Endometrium (tissue), 2 donors: ENCODE measurements around the gene DND1.
"Not testable (repeated sequence)": the region's sequence is repeated elsewhere in the genome, so short reads cannot be mapped to it uniquely, and the experiment has no call there.

Experiments
- FAIRE-seq: peaks from 2 replicates; lab custom pipeline; 2012; peaks lifted over from hg19 to GRCh38; lab: Jason Lieb, UNC
- donor health status: control.
- donor health status: control.

DND1 gene

GRCh38 chr5:140672455-140673186, 755 bp downstream of the DND1 start:
- FAIRE-seq = no peak

DNA sequence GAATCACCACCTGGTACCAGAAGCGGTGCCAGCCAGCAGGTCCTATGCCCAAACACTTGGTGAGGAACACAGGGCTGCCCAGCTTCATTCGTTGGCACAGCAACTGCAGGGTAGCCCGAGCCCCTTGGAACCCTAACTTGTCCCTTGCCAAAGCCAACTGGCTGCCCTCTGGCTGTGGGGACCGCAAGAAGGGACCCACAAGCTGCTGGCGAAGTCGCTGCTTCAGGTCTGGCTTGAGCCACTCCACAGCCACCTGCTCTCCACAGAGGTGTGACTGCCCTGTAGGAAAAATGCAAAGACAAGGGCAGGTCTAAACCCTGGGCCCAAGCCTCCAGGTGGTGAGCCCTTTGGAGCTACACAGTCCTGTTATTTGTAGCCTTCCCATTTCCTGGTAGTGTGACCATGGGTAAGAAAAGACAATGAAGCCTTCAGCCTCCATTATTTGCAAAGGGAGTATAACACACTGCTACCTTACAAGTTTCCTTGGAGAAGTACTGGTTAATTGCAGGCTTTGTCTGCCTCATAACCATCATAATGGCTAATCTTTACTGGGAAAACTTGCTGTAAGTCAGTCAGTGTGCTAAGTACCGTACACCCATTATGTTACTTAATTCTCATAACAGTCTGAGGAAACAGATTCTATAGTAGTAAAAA, 1.8 kb downstream of the DND1 start:
- no peak for FAIRE-seq

DNA sequence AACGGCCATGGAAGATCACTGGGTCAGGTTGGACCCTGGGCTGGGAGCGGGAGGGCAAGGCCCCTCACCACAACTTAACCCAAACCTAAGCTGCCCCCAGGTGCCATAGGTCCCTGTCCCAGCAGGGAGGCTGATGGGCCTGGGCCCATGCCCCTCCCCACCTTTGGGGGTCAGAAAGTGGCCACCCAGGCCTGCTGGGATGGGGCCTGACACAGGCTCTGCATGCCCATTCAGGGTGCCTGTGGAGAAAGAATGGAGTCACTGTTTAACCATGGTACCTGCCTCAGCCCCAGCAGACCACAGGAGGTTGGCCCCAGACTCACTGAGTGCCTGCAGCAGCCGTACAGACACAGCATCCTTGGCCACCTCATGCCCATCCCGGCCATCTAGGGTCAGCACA, 2.3 kb downstream of the DND1 start:
- not testable (repeated sequence) for FAIRE-seq

DNA sequence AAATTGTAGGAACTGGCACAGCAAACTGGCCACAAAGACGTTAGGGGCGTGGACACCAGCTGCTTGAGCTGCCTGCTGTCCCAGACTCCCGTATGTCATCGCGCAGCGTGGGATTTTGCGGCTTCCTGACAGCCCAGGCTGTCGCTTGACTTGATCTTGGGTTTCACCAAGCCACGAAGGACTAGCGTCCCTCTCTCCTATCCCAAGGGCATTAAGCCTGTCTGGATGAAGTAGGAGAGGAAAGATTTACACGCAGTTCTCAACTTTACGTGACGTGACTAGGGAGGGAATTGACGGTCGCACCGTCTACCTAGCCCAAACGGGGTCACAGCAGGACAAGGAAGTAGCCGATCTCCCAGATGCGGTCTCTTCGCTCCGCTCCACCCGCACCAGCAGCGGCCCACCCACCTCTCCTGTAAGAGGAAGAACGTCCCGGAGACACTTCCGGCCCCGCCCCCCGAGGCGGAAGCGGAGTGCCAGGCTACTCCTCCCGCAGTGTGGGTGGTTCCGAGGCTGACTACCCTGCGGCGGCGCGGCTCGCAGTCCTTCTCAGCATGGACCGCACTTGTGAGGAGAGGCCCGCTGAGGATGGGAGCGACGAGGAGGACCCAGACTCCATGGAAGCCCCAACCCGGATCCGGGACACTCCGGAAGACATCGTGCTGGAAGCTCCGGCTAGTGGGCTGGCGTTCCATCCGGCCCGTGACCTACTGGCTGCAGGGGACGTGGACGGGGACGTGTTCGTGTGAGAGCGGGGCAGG, 8.8 kb downstream of the DND1 start, which contains the start of gene WDR55:
TSS of gene WDR55 (plus strand) at position 546 of the 761 bp plus-strand sequence. CDS start at position 555, 9 bp downstream.
- peak; percentile 80 for FAIRE-seq

- no peak for FAIRE-seq
These were observed 9.4 kb downstream of the DND1 start for GRCh38 chr5:140664030-140664358.

DNA sequence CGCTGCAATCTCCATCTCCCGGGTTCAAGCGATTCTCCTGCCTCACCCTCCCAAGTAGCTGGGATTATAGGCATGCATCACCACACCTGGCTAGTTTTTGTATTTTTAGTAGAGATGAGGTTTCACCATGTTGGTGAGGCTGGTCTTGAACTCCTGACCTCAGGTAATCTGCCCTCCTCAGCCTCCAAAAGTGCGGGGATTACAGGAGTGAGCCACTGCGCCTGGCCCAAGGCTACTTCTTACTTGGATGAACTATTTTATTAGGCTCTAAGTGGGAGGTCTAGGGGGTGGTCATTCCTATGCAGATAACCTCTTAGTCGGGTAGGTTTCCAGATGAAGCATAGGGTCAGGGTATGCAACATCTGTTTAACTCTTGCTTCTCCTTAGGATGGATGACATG, 13.0 kb downstream of the DND1 start:
- not testable (repeated sequence) for FAIRE-seq

DNA sequence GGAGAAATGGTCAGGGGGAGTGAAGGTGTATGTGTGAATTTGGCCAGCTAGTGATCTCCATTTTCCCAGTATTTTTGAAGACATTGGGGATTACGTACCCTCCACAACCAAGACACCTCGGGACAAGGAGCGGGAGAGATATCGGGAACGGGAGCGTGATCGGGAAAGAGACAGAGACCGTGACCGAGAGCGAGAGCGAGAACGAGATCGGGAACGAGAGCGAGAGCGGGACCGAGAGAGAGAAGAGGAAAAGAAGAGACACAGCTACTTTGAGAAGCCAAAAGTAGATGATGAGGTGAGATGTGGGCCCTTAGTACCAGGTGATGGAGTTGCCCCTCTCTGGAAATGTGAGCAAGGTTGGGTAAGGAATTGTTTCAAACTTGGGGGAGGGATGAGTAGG, 14.5 kb downstream of the DND1 start:
- FAIRE-seq = no peak

- no peak for FAIRE-seq
These were observed 26.3 kb downstream of the DND1 start for GRCh38 chr5:140647042-140647419.

DNA sequence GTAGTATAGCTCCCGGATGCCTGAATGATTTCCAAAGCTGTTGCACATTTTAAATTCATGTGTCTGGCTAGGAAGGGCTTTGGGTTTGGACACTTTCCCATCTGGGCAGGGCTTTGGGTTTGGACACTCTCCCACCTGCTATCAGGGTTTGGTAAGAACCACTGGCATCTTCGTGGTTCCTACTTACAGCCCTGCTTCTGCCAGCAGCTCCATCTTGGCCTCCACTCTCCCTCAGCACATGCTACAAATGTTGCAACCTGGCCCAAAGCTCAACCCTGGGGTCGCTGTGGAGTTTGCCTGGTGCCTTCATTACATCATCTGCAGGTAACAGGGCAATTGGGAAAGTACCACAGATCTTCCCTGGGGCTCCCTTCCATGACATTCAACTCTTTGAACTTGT, 30.7 kb downstream of the DND1 start:
- no peak for FAIRE-seq

- no peak for FAIRE-seq
These were observed 31.7 kb downstream of the DND1 start for GRCh38 chr5:140641716-140642115.

GRCh38 chr5:140639148-140639981, 34.0 kb downstream of the DND1 start, which contains the start of gene TMCO6:
TSS of gene TMCO6 (plus strand) at chr5:140639451. CDS start at chr5:140639528, 77 bp downstream.
- no peak for FAIRE-seq

GRCh38 chr5:140638898-140639147, 34.6 kb downstream of the DND1 start:
- not testable (repeated sequence) for FAIRE-seq

DNA sequence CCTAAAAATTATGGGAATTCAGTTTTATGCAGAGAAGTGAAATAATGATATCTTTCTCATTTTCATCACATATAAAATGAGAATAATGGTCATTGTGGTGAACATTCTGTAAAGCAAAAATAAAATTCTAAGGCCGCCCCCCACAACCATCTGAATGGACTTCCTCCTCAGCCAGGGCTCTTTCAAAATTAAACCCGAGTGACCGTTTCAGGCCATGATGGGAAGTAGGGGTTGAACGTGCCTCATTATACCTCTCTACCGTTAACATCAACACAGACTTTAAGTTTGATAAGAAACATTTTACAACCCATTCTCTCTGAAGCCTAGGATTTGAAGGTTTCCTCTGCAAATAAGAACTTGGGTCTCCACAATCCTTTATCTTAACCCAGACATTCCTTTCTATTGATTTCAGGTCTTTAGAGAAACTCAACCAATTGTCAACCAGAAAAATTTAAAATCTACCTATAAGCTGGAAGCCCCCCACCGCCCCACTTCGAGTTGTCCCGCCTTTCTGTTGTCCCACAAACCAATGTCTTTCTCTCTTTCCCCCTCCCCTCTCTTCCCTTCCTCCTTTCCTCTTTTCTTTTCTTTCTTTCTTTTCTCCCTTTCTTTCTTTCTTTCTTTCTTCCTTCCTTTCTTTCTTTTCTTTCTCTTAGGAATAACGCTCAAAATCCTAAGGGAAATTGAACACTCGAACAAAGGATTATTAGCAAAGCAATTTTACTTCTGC, 35.8 kb downstream of the DND1 start:
- no peak for FAIRE-seq

- no peak for FAIRE-seq
These were observed 37.8 kb downstream of the DND1 start for GRCh38 chr5:140635291-140636257.

DNA sequence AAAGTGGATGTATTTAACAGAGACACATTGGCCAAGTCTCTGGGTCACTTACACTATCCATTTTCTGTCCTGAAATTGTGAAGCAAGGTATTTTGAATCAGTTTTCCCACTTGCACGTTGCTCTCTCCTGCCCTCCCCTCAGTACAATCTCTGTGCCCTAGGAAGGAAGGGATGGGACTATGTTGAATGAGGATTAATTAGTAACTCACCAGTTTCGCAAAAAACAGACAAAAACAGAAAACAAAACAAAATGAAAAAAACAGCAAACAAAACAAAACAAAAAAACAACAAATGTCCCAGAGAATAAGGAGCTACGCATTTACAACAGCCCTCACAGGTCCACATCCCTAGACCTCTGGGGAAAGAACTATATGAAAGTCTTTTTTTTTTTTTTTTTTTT, 39.3 kb downstream of the DND1 start:
- no peak for FAIRE-seq

- FAIRE-seq = no peak
These were observed 39.9 kb downstream of the DND1 start for GRCh38 chr5:140633501-140633900.

DNA sequence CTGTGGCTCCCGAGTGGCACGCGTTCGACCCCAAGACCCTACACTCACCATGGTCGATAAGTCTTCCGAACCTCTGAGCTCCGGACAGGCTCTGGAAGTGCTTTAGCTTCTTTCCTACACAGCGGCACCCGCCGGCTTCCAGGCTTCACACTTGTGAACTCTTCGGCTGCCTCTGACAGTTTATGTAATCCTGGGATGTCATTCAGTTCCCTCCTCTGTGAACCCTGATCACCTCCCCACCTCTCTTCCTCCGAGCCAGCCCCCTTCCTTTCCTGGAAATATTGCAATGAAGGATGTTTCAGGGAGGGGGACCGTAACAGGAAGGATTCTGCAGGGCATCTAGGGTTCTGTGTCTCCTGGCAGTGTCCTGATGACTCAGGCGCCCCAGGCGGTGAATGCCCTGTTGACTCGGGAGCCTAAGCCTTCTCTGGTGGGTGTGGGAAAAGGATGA, 40.3 kb downstream of the DND1 start, which contains the start of gene CD14:
TSS of gene CD14 (minus strand) at position 155 of the 451 bp plus-strand sequence. CDS start at position 51, 104 bp downstream.
- FAIRE-seq = no peak

GRCh38 chr5:140632366-140633020, 40.9 kb downstream of the DND1 start:
- no peak for FAIRE-seq

DNA sequence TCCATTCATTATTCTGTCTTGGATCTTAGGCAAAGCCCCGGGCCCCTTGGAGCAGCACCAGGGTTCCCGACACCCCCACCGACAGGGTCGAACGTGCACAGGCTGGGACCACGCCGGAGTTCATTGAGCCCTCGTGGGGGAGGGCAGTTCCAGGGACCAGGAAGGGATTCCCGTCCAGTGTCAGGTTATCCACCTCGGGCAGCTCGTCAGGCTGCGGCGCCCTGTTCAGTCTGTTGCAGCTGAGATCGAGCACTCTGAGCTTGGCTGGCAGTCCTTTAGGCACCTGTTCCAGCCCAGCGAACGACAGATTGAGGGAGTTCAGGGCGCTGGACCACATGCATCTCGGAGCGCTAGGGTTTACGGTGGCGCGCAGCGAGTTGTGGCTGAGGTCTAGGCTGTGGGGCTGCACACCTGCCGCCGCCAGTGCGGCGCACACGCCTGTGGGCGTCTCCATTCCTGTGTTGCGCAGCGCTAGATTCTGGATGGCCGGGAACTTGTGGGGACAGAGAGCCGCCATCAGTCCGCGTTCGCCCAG, 41.5 kb downstream of the DND1 start:
- FAIRE-seq = no peak

- no peak for FAIRE-seq
These were observed 42.3 kb downstream of the DND1 start for GRCh38 chr5:140631036-140631417.
